ENCODE data around the gene FBXL14.

DNA sequence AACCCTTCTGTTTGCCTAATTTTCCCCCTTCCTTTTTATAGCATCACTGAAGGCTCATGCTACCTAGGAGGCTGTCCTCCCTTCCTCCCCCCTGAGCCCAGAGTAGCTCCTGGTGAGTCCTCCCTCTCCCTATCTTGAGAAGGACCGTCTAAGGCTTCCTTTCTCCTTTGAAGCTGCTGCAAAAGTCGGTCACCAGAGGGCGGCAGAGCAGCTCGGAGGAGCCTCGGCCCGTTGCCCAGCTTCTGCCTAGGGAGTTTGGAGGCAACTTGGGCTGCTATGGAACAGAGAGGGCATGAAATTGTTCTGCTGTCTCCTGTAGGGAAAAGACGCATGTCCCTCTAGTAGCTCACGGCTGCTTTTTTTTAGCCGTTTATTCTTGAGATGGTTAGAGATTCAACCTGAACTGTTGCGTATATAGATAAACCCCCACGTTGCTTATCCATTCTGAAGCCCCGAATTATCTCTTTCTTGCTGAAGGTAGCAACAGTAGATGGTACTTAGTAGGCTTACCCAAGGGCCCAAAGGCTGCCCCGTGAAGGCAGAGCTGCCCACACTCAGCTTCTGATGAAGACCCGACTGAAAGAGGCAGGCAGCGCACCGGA lies 40.3 kb upstream of the FBXL14 start:
- TF ChIP-seq, protein P1, sequence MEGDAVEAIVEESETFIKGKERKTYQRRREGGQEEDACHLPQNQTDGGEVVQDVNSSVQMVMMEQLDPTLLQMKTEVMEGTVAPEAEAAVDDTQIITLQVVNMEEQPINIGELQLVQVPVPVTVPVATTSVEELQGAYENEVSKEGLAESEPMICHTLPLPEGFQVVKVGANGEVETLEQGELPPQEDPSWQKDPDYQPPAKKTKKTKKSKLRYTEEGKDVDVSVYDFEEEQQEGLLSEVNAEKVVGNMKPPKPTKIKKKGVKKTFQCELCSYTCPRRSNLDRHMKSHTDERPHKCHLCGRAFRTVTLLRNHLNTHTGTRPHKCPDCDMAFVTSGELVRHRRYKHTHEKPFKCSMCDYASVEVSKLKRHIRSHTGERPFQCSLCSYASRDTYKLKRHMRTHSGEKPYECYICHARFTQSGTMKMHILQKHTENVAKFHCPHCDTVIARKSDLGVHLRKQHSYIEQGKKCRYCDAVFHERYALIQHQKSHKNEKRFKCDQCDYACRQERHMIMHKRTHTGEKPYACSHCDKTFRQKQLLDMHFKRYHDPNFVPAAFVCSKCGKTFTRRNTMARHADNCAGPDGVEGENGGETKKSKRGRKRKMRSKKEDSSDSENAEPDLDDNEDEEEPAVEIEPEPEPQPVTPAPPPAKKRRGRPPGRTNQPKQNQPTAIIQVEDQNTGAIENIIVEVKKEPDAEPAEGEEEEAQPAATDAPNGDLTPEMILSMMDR (IDR thresholded peaks at IDR 0.05), result peak; percentile 37 to 84
- TF ChIP-seq EP300 (IDR thresholded peaks at IDR 0.05), result no peak

All from suprapubic skin (tissue), 3 donors.